WTC11 (cell line): Measurements from ENCODE around the gene NNMT. TPM values are rescaled to one million over a fixed set of nuclear protein-coding genes. Genes with fewer than 3 reads are reported as not detected.

ENCODE experiments used
- ATAC-seq: fragments of 200-7000 bp; cut with Tn5 transposase; 2 replicates; pipeline ENCODE4 v1.10.0; 2021; ENCODE audit warnings: mild to moderate bottlenecking, moderate library complexity
- CTCF ChIA-PET: fragments of 300-600 bp; sonication (Branson Sonifier 250); formaldehyde crosslinking; loops from one replicate; lab custom pipeline; 2021; ENCODE audit warnings: antibody characterized with exemption; lab: Charles Lee
- POLR2A ChIA-PET: fragments of 350-600 bp; sonication (Branson Sonifier 250); formaldehyde crosslinking; loops from one replicate; lab custom pipeline; 2021; ENCODE audit warnings: antibody characterized with exemption; lab: Charles Lee
- DNase-seq: peaks from one replicate; pipeline ENCODE4 v3.0.0; 2021; ENCODE audit warnings: low spot score
- H3K27ac Mint-ChIP-seq: 2 replicates; pipeline ENCODE4 v1.8.0; 2021; ENCODE audit warnings: mixed read lengths
- H3K27me3 Mint-ChIP-seq: 2 replicates; pipeline ENCODE4 v1.8.0; 2021; ENCODE audit warnings: low read depth, mild to moderate bottlenecking, moderate library complexity, mixed read lengths
- H3K36me3 Mint-ChIP-seq: 2 replicates; pipeline ENCODE4 v1.8.0; 2021; ENCODE audit warnings: mixed read lengths
- H3K4me1 Mint-ChIP-seq: 2 replicates; pipeline ENCODE4 v1.8.0; 2022; ENCODE audit warnings: mixed read lengths
- H3K4me3 Mint-ChIP-seq: 2 replicates; pipeline ENCODE4 v1.8.0; 2021; ENCODE audit warnings: mild to moderate bottlenecking, moderate library complexity, mixed read lengths
- H3K9me3 Mint-ChIP-seq: 2 replicates; pipeline ENCODE4 v1.8.0; 2021; ENCODE audit warnings: mixed read lengths
- ATF1 ChIP-seq: sonication (generic); formaldehyde crosslinking; IDR thresholded peaks from 2 replicates; pipeline ENCODE4 v1.8.1; 2023; ENCODE audit warnings: mild to moderate bottlenecking, moderate library complexity, missing genetic modification reagents
- CBFB ChIP-seq: sonication (generic); formaldehyde crosslinking; IDR thresholded peaks from 2 replicates; pipeline ENCODE4 v1.8.1; 2022; ENCODE audit warnings: mild to moderate bottlenecking, low read depth, missing genetic modification reagents
- FOXK1 ChIP-seq: sonication (generic); formaldehyde crosslinking; IDR thresholded peaks from 2 replicates; pipeline ENCODE4 v1.8.0; 2022; ENCODE audit warnings: mild to moderate bottlenecking, moderate library complexity, missing genetic modification reagents
- FOXP1 ChIP-seq: sonication (generic); formaldehyde crosslinking; IDR thresholded peaks from 2 replicates; pipeline ENCODE4 v1.8.0; 2022; ENCODE audit warnings: missing genetic modification reagents, mild to moderate bottlenecking, moderate library complexity, borderline replicate concordance
- GTF2I ChIP-seq: fragments of 250-450 bp; sonication (Bioruptor Pico); conservative IDR thresholded peaks from 2 replicates; pipeline ENCODE4 v1.4.0; 2021; ENCODE audit warnings: mild to moderate bottlenecking
- JUN ChIP-seq: sonication (generic); formaldehyde crosslinking; IDR thresholded peaks from 2 replicates; pipeline ENCODE4 v1.8.0; 2023; ENCODE audit warnings: mild to moderate bottlenecking, missing genetic modification reagents
- NFATC4 ChIP-seq: fragments of 250-450 bp; sonication (Bioruptor Pico); IDR thresholded peaks from 2 replicates; pipeline ENCODE4 v1.9.0; 2021; ENCODE audit warnings: mild to moderate bottlenecking
- NFE2L1 ChIP-seq: sonication (generic); formaldehyde crosslinking; IDR thresholded peaks from 2 replicates; pipeline ENCODE4 v1.8.1; 2023; ENCODE audit warnings: missing genetic modification reagents
- NFYB ChIP-seq: sonication (generic); formaldehyde crosslinking; conservative IDR thresholded peaks from 2 replicates; pipeline ENCODE4 v1.8.0; 2022; ENCODE audit warnings: low read depth, missing genetic modification reagents
- NR2C2 ChIP-seq: sonication (generic); formaldehyde crosslinking; IDR thresholded peaks from 2 replicates; pipeline ENCODE4 v1.8.0; 2022; ENCODE audit warnings: mild to moderate bottlenecking, missing genetic modification reagents
- RORB ChIP-seq: fragments of 250-450 bp; sonication (Bioruptor Pico); IDR thresholded peaks from 2 replicates; pipeline ENCODE4 v1.9.0; 2021; ENCODE audit warnings: mild to moderate bottlenecking
- SOX15 ChIP-seq: fragments of 250-450 bp; sonication (Bioruptor Pico); IDR thresholded peaks from 2 replicates; pipeline ENCODE4 v1.9.0; 2021; ENCODE audit warnings: mild to moderate bottlenecking
- TCF7 ChIP-seq: sonication (generic); formaldehyde crosslinking; IDR thresholded peaks from 2 replicates; pipeline ENCODE4 v1.8.0; 2022; ENCODE audit warnings: mild to moderate bottlenecking, low read depth, missing genetic modification reagents, moderate library complexity
- TEAD1 ChIP-seq: sonication (generic); formaldehyde crosslinking; IDR thresholded peaks from 2 replicates; pipeline ENCODE4 v1.8.0; 2022; ENCODE audit warnings: mild to moderate bottlenecking, missing genetic modification reagents
- ZBTB21 ChIP-seq: sonication (generic); formaldehyde crosslinking; IDR thresholded peaks from 2 replicates; pipeline ENCODE4 v1.8.1; 2023; ENCODE audit warnings: mild to moderate bottlenecking, missing genetic modification reagents, borderline replicate concordance
- ZNF263 ChIP-seq: sonication (generic); formaldehyde crosslinking; IDR thresholded peaks from 2 replicates; pipeline ENCODE4 v1.8.1; 2022; ENCODE audit warnings: low read depth, mild to moderate bottlenecking, moderate library complexity, missing genetic modification reagents
- ZNF317 ChIP-seq: sonication (generic); formaldehyde crosslinking; IDR thresholded peaks from 2 replicates; pipeline ENCODE4 v1.8.1; 2023; ENCODE audit warnings: low read depth, mild to moderate bottlenecking, moderate library complexity, missing genetic modification reagents, borderline replicate concordance
- ZNF396 ChIP-seq: fragments of 250-450 bp; sonication (Bioruptor Pico); IDR thresholded peaks from 2 replicates; pipeline ENCODE4 v1.8.0; 2021; ENCODE audit warnings: mild to moderate bottlenecking, moderate library complexity, borderline replicate concordance
- total RNA-seq: library from RNA; stranded (reverse); gene quantifications from 3 replicates; pipeline ENCODE4 v1.2.3, GENCODE V29; 2021
- TF ChIP-seq, protein P1 (sequence below): sonication (generic); formaldehyde crosslinking; IDR thresholded peaks from 2 replicates; pipeline ENCODE4 v1.8.0; 2022; ENCODE audit warnings: mild to moderate bottlenecking, missing genetic modification reagents
- TF ChIP-seq, protein P2 (sequence below): fragments of 200-600 bp; IDR thresholded peaks from 2 replicates; pipeline ENCODE4 v1.8.0; 2022; ENCODE audit warnings: antibody characterized with exemption
- TF ChIP-seq, protein P3 (sequence below): sonication (generic); formaldehyde crosslinking; IDR thresholded peaks from 2 replicates; pipeline ENCODE4 v1.8.1; 2022; ENCODE audit warnings: low read depth, missing genetic modification reagents, borderline replicate concordance
- TF ChIP-seq, protein P4 (sequence below): sonication (generic); formaldehyde crosslinking; IDR thresholded peaks from 2 replicates; pipeline ENCODE4 v1.8.1; 2023; ENCODE audit warnings: mild to moderate bottlenecking, missing genetic modification reagents
- TF ChIP-seq, protein P5 (sequence below): fragments of 250-450 bp; sonication (Bioruptor Pico); IDR thresholded peaks from 2 replicates; pipeline ENCODE4 v1.9.0; 2021; ENCODE audit warnings: mild to moderate bottlenecking
- TF ChIP-seq, protein P6 (sequence below): fragments of 250-450 bp; sonication (Bioruptor Pico); IDR thresholded peaks from 2 replicates; pipeline ENCODE4 v1.9.0; 2021; ENCODE audit warnings: mild to moderate bottlenecking

Gene NNMT
- total RNA-seq, 1 experiment from 2014 or later = 0.50 TPM

DNA sequence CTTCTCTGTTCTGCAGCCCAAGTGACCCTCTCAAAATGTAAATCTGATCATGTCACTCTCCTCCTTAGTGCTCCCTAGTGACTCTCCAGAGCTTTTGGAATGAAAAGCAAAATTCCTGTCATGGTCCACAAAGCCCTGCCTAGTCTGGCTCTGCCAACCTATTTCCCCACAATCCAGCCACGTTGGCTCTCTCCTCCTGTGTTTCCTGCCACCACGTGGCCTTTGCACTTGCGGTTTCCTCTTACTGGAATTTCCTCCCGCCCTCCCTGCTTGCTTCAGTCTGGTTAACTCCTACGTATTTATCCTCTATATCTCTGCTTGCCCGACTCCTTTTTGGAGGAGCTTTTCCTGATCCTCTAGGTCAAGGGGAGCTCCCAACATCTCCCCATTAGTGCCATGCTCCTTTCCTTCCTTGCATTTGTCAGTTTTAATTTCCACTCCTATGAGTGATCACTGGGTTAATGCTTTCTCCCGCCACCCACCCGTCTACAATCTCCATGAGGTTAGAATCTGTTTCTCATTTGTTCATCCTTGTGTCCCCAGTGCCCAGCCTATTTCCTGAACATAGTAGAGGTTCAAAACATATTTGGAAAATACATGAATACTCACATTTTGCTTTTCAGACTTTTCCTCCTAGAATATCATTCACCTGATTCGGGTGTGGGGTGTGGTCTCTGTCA, 11.5 kb downstream of the NNMT start (continued):
- TF ChIP-seq SOX15 (CRISPR knock-in tag) (no peak), ZNF396 (no peak), ZBTB21 (CRISPR knock-in tag) (no peak), JUN (CRISPR knock-in tag) (no peak)
- TF ChIP-seq, protein P1, sequence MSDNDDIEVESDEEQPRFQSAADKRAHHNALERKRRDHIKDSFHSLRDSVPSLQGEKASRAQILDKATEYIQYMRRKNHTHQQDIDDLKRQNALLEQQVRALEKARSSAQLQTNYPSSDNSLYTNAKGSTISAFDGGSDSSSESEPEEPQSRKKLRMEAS = no peak
- TF ChIP-seq, protein P2, sequence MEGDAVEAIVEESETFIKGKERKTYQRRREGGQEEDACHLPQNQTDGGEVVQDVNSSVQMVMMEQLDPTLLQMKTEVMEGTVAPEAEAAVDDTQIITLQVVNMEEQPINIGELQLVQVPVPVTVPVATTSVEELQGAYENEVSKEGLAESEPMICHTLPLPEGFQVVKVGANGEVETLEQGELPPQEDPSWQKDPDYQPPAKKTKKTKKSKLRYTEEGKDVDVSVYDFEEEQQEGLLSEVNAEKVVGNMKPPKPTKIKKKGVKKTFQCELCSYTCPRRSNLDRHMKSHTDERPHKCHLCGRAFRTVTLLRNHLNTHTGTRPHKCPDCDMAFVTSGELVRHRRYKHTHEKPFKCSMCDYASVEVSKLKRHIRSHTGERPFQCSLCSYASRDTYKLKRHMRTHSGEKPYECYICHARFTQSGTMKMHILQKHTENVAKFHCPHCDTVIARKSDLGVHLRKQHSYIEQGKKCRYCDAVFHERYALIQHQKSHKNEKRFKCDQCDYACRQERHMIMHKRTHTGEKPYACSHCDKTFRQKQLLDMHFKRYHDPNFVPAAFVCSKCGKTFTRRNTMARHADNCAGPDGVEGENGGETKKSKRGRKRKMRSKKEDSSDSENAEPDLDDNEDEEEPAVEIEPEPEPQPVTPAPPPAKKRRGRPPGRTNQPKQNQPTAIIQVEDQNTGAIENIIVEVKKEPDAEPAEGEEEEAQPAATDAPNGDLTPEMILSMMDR = no peak
- TF ChIP-seq, all 79 proteins: peak for 0

DNA sequence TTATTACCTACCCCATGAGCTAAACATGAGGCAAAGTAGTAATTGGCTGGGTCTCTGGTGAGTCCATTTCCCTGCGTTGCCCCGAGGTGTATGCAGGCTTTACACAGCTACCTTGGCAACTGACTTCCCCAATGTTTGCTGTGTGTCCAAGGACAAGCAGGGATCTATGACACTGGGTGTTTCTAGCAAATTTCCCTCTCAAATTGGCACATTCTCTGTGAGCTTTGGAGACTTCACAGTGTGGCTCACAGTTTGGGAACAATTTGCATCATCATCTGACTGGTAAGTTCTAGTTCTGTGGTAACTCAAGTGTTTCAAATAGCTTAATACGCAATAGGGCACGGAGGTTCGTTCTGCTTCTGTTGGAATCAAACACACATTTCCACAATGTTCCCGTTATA, 12.5 kb downstream of the NNMT start:
- no peak overlapping the region for H3K4me3 Mint-ChIP-seq
- ChIA-PET POLR2A (no interaction called here), CTCF (interaction anchor here (1.0 kb wide), 1 partner anchor 28 kb away, joined by 3 read pairs; no protein-coding TSS in a partner anchor)
- DNase-seq (no peak), ATAC-seq (no peak)
- H3K27me3 Mint-ChIP-seq = peaks cover 4% of the 10 kb centered on the region
- no peak overlapping the region for H3K27ac Mint-ChIP-seq
- TF ChIP-seq ZNF317 (CRISPR knock-in tag) (no peak), FOXP1 (CRISPR knock-in tag) (no peak), RORB (CRISPR knock-in tag) (no peak), NR2C2 (CRISPR knock-in tag) (no peak), NFYB (no peak), TCF7 (no peak), ZBTB21 (CRISPR knock-in tag) (no peak), NFATC4 (CRISPR knock-in tag) (no peak), SOX15 (CRISPR knock-in tag) (no peak), CBFB (CRISPR knock-in tag) (no peak), GTF2I (CRISPR knock-in tag) (no peak), FOXK1 (CRISPR knock-in tag) (no peak), NFE2L1 (CRISPR knock-in tag) (no peak), ATF1 (CRISPR knock-in tag) (no peak)
- TF ChIP-seq, protein P3, sequence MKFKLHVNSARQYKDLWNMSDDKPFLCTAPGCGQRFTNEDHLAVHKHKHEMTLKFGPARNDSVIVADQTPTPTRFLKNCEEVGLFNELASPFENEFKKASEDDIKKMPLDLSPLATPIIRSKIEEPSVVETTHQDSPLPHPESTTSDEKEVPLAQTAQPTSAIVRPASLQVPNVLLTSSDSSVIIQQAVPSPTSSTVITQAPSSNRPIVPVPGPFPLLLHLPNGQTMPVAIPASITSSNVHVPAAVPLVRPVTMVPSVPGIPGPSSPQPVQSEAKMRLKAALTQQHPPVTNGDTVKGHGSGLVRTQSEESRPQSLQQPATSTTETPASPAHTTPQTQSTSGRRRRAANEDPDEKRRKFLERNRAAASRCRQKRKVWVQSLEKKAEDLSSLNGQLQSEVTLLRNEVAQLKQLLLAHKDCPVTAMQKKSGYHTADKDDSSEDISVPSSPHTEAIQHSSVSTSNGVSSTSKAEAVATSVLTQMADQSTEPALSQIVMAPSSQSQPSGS = no peak
- TF ChIP-seq, protein P4, sequence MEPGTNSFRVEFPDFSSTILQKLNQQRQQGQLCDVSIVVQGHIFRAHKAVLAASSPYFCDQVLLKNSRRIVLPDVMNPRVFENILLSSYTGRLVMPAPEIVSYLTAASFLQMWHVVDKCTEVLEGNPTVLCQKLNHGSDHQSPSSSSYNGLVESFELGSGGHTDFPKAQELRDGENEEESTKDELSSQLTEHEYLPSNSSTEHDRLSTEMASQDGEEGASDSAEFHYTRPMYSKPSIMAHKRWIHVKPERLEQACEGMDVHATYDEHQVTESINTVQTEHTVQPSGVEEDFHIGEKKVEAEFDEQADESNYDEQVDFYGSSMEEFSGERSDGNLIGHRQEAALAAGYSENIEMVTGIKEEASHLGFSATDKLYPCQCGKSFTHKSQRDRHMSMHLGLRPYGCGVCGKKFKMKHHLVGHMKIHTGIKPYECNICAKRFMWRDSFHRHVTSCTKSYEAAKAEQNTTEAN = no peak
- peaks cover 12% of the 10 kb centered on the region for H3K4me1 Mint-ChIP-seq
- peaks cover 3% of the 10 kb centered on the region; the same call in 1 of the 2 replicates for H3K9me3 Mint-ChIP-seq
- H3K36me3 Mint-ChIP-seq = no peaks in the 10 kb centered on the region

DNA sequence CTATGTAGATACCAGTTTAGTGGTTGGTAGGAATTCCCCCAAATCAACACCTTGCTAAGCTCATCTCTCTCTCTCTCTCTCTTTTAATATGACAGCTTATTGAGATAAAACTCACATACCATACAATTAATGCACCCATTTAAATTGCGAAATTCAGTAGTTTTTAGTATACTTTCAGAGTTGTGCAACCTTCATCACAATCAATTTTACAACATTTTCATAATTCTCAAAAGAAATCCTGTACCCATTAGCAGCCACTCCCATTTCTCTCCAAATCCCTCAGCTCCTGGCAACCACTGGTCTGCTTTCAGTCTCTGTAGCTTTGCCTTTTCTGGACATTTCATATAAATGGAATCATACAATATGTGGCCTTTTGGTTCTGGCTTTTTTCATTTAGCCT, 13.3 kb downstream of the NNMT start:
- CTCF ChIA-PET = interaction anchor here (1.0 kb wide), 1 partner anchor 29 kb away, joined by 3 read pairs; no protein-coding TSS in a partner anchor
- Mint-ChIP-seq H3K9me3 (peaks cover 3% of the 10 kb centered on the region; the same call in 1 of the 2 replicates), H3K27ac (no peak overlapping the region), H3K36me3 (no peaks in the 10 kb centered on the region), H3K4me3 (no peak overlapping the region), H3K4me1 (peaks cover 12% of the 10 kb centered on the region), H3K27me3 (peaks cover 4% of the 10 kb centered on the region)
- no peak for ATAC-seq
- POLR2A ChIA-PET = no interaction called here
- no peak for DNase-seq
- TF ChIP-seq TEAD1 = no peak
- TF ChIP-seq, protein P5, sequence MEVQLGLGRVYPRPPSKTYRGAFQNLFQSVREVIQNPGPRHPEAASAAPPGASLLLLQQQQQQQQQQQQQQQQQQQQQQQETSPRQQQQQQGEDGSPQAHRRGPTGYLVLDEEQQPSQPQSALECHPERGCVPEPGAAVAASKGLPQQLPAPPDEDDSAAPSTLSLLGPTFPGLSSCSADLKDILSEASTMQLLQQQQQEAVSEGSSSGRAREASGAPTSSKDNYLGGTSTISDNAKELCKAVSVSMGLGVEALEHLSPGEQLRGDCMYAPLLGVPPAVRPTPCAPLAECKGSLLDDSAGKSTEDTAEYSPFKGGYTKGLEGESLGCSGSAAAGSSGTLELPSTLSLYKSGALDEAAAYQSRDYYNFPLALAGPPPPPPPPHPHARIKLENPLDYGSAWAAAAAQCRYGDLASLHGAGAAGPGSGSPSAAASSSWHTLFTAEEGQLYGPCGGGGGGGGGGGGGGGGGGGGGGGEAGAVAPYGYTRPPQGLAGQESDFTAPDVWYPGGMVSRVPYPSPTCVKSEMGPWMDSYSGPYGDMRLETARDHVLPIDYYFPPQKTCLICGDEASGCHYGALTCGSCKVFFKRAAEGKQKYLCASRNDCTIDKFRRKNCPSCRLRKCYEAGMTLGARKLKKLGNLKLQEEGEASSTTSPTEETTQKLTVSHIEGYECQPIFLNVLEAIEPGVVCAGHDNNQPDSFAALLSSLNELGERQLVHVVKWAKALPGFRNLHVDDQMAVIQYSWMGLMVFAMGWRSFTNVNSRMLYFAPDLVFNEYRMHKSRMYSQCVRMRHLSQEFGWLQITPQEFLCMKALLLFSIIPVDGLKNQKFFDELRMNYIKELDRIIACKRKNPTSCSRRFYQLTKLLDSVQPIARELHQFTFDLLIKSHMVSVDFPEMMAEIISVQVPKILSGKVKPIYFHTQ = no peak
- TF ChIP-seq, protein P2 = no peak
- no peak for TF ChIP-seq ZNF263 (CRISPR knock-in tag)
- TF ChIP-seq CBFB (CRISPR knock-in tag) = no peak
- TF ChIP-seq, protein P6, sequence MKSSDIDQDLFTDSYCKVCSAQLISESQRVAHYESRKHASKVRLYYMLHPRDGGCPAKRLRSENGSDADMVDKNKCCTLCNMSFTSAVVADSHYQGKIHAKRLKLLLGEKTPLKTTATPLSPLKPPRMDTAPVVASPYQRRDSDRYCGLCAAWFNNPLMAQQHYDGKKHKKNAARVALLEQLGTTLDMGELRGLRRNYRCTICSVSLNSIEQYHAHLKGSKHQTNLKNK (CRISPR knock-in tag) = no peak
